Fibroblast of peridontal ligament (primary cell): ENCODE data around the gene CACNA1H.
A peak's percentile ranks its signal among the peaks of the same experiment; 100 is the strongest.
"Not testable (repeated sequence)": the region's sequence is repeated elsewhere in the genome, so short reads cannot be mapped to it uniquely, and the experiment has no call there.

Experiments used
- DNase-seq: peaks from one replicate; pipeline ENCODE4 v3.0.0-alpha.2; 2010; ENCODE audit errors: extremely low read depth

The CACNA1H gene

GRCh38 chr16:1174477-1175357 lies 21.8 kb downstream of the CACNA1H start:
- no peak for DNase-seq

- peak; percentile 5 for DNase-seq
Measured at GRCh38 chr16:1175566-1176279, 22.8 kb downstream of the CACNA1H start.

- DNase-seq: no peak
Measured at GRCh38 chr16:1176280-1176897, 23.5 kb downstream of the CACNA1H start.

GRCh38 chr16:1177053-1177452 lies 24.1 kb downstream of the CACNA1H start:
- no peak for DNase-seq

- DNase-seq: no peak
Measured at GRCh38 chr16:1177750-1178149, 24.8 kb downstream of the CACNA1H start.

GRCh38 chr16:1178295-1178910 lies 25.5 kb downstream of the CACNA1H start:
- DNase-seq: no peak

- no peak for DNase-seq
Measured at GRCh38 chr16:1180549-1181403, 27.9 kb downstream of the CACNA1H start.

- no peak for DNase-seq
Measured at GRCh38 chr16:1181404-1182315, 28.8 kb downstream of the CACNA1H start.

- peak; percentile 29 for DNase-seq
Measured at GRCh38 chr16:1182316-1182671, 29.4 kb downstream of the CACNA1H start.

- peak; percentile 8 for DNase-seq
Measured at GRCh38 chr16:1182950-1183907, 30.3 kb downstream of the CACNA1H start.

- no peak for DNase-seq
Measured at GRCh38 chr16:1184156-1184868, 31.4 kb downstream of the CACNA1H start.

- DNase-seq: no peak
Measured at GRCh38 chr16:1184980-1185379, 32.1 kb downstream of the CACNA1H start.

- not testable (repeated sequence) for DNase-seq
Measured at GRCh38 chr16:1185460-1186207, 32.7 kb downstream of the CACNA1H start.

- peak; percentile 7 for DNase-seq
Measured at GRCh38 chr16:1188432-1189189, 35.7 kb downstream of the CACNA1H start.

GRCh38 chr16:1189455-1189854 lies 36.5 kb downstream of the CACNA1H start:
- DNase-seq: no peak

- not testable (repeated sequence) for DNase-seq
Measured at GRCh38 chr16:1190789-1191188, 37.9 kb downstream of the CACNA1H start.
